ENCODE data around the gene ZMAT3. TPM values are rescaled to one million over a fixed set of nuclear protein-coding genes. Genes with fewer than 3 reads are reported as not detected.

The ZMAT3 gene
- total and polyA plus RNA-seq, 4 donors: 2.4 to 12.1 (median 5.4) TPM

- Histone ChIP-seq H3K9ac (ENCODE audit: insufficient read depth in 1 of 2, low read length in 2 of 2) (peak overlapping the region; percentile 28 to 83), H3K9me3 (ENCODE audit: control insufficient read depth in 4 of 4, insufficient read depth in 3 of 4, low read length in 3 of 4) (no peaks in the 10 kb centered on the region), H3K27me3 (ENCODE audit: control insufficient read depth in 3 of 3, insufficient read depth in 3 of 3, low read length in 2 of 3) (no peaks in the 10 kb centered on the region), H3K27ac (ENCODE audit: low read depth in 1 of 2, low read length in 1 of 2) (peak overlapping the region; percentile 82 to 98), H3K36me3 (ENCODE audit: control insufficient read depth in 4 of 4, insufficient read depth in 4 of 4, low read length in 4 of 4) (peaks cover 0 to 3% (median under 1%) of the 10 kb centered on the region in 4 donors), H3K4me1 (ENCODE audit: control insufficient read depth in 5 of 5, insufficient read depth in 5 of 5, low read length in 5 of 5) (peaks cover 0 to 12% (median 0%) of the 10 kb centered on the region in 5 donors), H3K4me3 (peak overlapping the region; percentile 97)
- no peak for TF ChIP-seq CTCF (IDR thresholded peaks at IDR 0.05; ENCODE audit: control extremely low read depth, extremely low read depth)
- 1 to 3% methylated on average over 7 of the region's 7 CpGs for WGBS, 2 donors
- ATAC-seq (ENCODE audit: insufficient read depth, low FRiP score): peak; percentile 39
- peak in 1 of 3 donors; percentile 51 for DNase-seq
Measured at GRCh38 chr3:179072100-179072438, 460 bp upstream of the ZMAT3 start.

GRCh38 chr3:179071027-179071322 is 634 bp downstream of the ZMAT3 start:
- peaks cover 0 to 12% (median 0%) of the 10 kb centered on the region in 5 donors for H3K4me1 ChIP-seq (ENCODE audit: control insufficient read depth in 5 of 5, insufficient read depth in 5 of 5, low read length in 5 of 5)
- peaks cover 0 to 3% (median 1%) of the 10 kb centered on the region in 4 donors for H3K36me3 ChIP-seq (ENCODE audit: control insufficient read depth in 4 of 4, insufficient read depth in 4 of 4, low read length in 4 of 4)
- no peaks in the 10 kb centered on the region for H3K9me3 ChIP-seq (ENCODE audit: control insufficient read depth in 4 of 4, insufficient read depth in 3 of 4, low read length in 3 of 4)
- no peak for TF ChIP-seq CTCF (IDR thresholded peaks at IDR 0.05; ENCODE audit: control extremely low read depth, extremely low read depth)
- H3K27ac ChIP-seq (ENCODE audit: low read depth in 1 of 2, low read length in 1 of 2): peak overlapping the region; percentile 82 to 98
- WGBS, 2 donors: 18 to 25% methylated on average over 8 of the region's 8 CpGs
- no peaks in the 10 kb centered on the region for H3K27me3 ChIP-seq (ENCODE audit: control insufficient read depth in 3 of 3, insufficient read depth in 3 of 3, low read length in 2 of 3)
- ATAC-seq (ENCODE audit: insufficient read depth, low FRiP score) (no peak), DNase-seq (no peak)
- H3K4me3 ChIP-seq: peak overlapping the region; percentile 97
- peak overlapping the region in 1 of 2 donors; percentile 74 for H3K9ac ChIP-seq (ENCODE audit: insufficient read depth in 1 of 2, low read length in 2 of 2)

GRCh38 chr3:179069762-179070390 is 1.7 kb downstream of the ZMAT3 start:
- WGBS, 2 donors: 79 to 80% methylated on average over 1 of the region's 1 CpG
- H3K9ac ChIP-seq (ENCODE audit: insufficient read depth in 1 of 2, low read length in 2 of 2): no peak overlapping the region

More at GRCh38 chr3:179069762-179070390, 1.7 kb downstream of the ZMAT3 start:
- ATAC-seq (ENCODE audit: insufficient read depth, low FRiP score) (no peak), DNase-seq (no peak)
- H3K36me3 ChIP-seq (ENCODE audit: control insufficient read depth in 4 of 4, insufficient read depth in 4 of 4, low read length in 4 of 4): peaks cover 0 to 3% (median 1%) of the 10 kb centered on the region in 4 donors
- H3K4me3 ChIP-seq: no peak overlapping the region
- H3K4me1 ChIP-seq (ENCODE audit: control insufficient read depth in 5 of 5, insufficient read depth in 5 of 5, low read length in 5 of 5): peaks cover 0 to 12% (median 0%) of the 10 kb centered on the region in 5 donors
- no peak for TF ChIP-seq CTCF (IDR thresholded peaks at IDR 0.05; ENCODE audit: control extremely low read depth, extremely low read depth)
- H3K9me3 ChIP-seq (ENCODE audit: control insufficient read depth in 4 of 4, insufficient read depth in 3 of 4, low read length in 3 of 4): no peaks in the 10 kb centered on the region
- no peaks in the 10 kb centered on the region for H3K27me3 ChIP-seq (ENCODE audit: control insufficient read depth in 3 of 3, insufficient read depth in 3 of 3, low read length in 2 of 3)
- no peak overlapping the region for H3K27ac ChIP-seq (ENCODE audit: low read depth in 1 of 2, low read length in 1 of 2)

Measured in lung (tissue), 12 donors.